Measurements from ENCODE around the gene CDA. TPM values are rescaled to one million over a fixed set of nuclear protein-coding genes. Genes with fewer than 3 reads are reported as not detected.

Gene CDA
- total and polyA plus RNA-seq, 2 of the 8 experiments (the other 6 are each of a cell fraction or from before 2014, with no cell fraction given): 4.4 to 11.3 TPM

DNA sequence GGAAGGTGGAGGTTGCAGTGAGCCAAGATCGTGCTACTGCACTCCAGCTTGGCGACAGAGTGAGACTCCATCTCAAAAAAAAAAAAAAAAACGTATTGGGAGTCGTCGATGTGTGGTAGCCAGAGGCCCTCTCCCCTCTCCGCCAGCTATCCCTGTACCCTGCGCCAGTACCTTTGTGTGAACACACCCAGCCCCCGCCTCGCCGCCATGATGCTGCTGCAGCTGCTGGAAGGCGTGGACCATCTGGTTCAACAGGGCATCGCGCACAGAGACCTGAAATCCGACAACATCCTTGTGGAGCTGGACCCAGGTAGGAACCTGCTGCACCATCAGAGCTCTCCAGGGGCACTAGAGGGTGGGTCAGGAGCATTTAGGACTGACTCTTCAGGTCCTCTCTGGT, 56.5 kb downstream of the CDA start:
- no peak overlapping the region for H2AFZ ChIP-seq (ENCODE audit: low read length)
- H3K79me2 ChIP-seq (ENCODE audit: control insufficient read depth in 1 of 2, insufficient read depth in 2 of 2, low read length in 2 of 2): no peaks in the 10 kb centered on the region
- no peaks in the 10 kb centered on the region for H3K79me1 ChIP-seq (ENCODE audit: low read depth, low read length)
- DNase-seq (ENCODE audit: low read depth in 1 of 2, low spot score in 2 of 2) (no peak), FAIRE-seq (no peak)
- ChIA-PET POLR2A (ENCODE audit: partially characterized antibody) (interaction anchor here (0.7 to 2.4 kb wide), 6 partner anchors 10 to 121 kb away, joined by 3 to 5 read pairs (median 4); partner anchors contain the start of gene FAM43B), CTCF (ENCODE audit: partially characterized antibody) (interaction anchor here (0.8 to 3.4 kb wide), 10 partner anchors 10 to 124 kb away, joined by 3 to 14 read pairs (median 4); partner anchors contain the start of gene PINK1)
- H3K4me3 ChIP-seq (ENCODE audit: extremely low read depth in 1 of 4, insufficient read depth in 2 of 4, low read depth in 3 of 4, low read length in 4 of 4): no peak overlapping the region
- no peak overlapping the region for H3K27ac ChIP-seq (ENCODE audit: low read depth, low read length)
- H4K91ac ChIP-seq (replicated peaks; ENCODE audit: insufficient read length, low read length): no peak overlapping the region
- no peak overlapping the region for H2BK5ac ChIP-seq (ENCODE audit: low read depth, low read length)
- TF ChIP-seq SP1 (IDR thresholded peaks at IDR 0.05; ENCODE audit: low read depth, low read length) (no peak), EP300 (IDR thresholded peaks at IDR 0.05; ENCODE audit: borderline replicate concordance in 1 of 2, low read depth in 2 of 2, low read length in 2 of 2) (no peak), POLR2A (IDR thresholded peaks at IDR 0.05; ENCODE audit: control extremely low read depth in 1 of 2, low read depth in 2 of 2, low read length in 2 of 2) (no peak)
- no peak overlapping the region for H3K18ac ChIP-seq (ENCODE audit: extremely low read depth, low read length)
- H2BK12ac ChIP-seq (ENCODE audit: low read depth, low read length): no peak overlapping the region
- H3K9ac ChIP-seq (replicated peaks in 1 of 4; ENCODE audit: extremely low read depth in 1 of 4, low read depth in 3 of 4, low read length in 3 of 4): no peak overlapping the region
- H3K9me3 ChIP-seq (ENCODE audit: insufficient read depth in 2 of 2, low read depth in 1 of 2, low read length in 1 of 2): no peaks in the 10 kb centered on the region
- no peak overlapping the region for H4K8ac ChIP-seq (ENCODE audit: extremely low read depth, insufficient read depth, low read length)
- no peak overlapping the region for H2BK120ac ChIP-seq (replicated peaks; ENCODE audit: low read depth, low read length)
- no peak overlapping the region for H3K56ac ChIP-seq (replicated peaks; ENCODE audit: insufficient read length, low read depth, low read length)
- H4K20me1 ChIP-seq (replicated peaks in 1 of 2; ENCODE audit: control insufficient read depth in 1 of 2, insufficient read depth in 2 of 2, low read length in 2 of 2): peaks cover 4 to 5% of the 10 kb centered on the region in 2 experiments
- 86% methylated on average over 11 of the region's 14 CpGs; no CpG with 5 or more reads in 1 of the 2 experiments for WGBS, 2 experiments (ENCODE audit: extremely low coverage in 1 of 2, insufficient coverage in 1 of 2, insufficient read length in 1 of 2, insufficient replicate concordance in 2 of 2, low coverage in 1 of 2, low lambda C conversion rate in 2 of 2, missing lambda C conversion rate in 1 of 2)
- no peak overlapping the region for H2BK15ac ChIP-seq (ENCODE audit: low read length)
- H3K14ac ChIP-seq (ENCODE audit: insufficient read length): no peak overlapping the region
- H3K4ac ChIP-seq (replicated peaks; ENCODE audit: insufficient read length, low read depth, low read length): no peak overlapping the region
- H2AK5ac ChIP-seq (ENCODE audit: low read depth, low read length): no peak overlapping the region
- peaks cover 0 to 17% (median 0%) of the 10 kb centered on the region in 4 experiments; a peak in 3 of 8 replicates for H3K36me3 ChIP-seq (ENCODE audit: control insufficient read depth in 2 of 4, insufficient read depth in 4 of 4, low read length in 3 of 4)
- H3K23ac ChIP-seq (ENCODE audit: insufficient read length): no peak overlapping the region
- no peaks in the 10 kb centered on the region for H3K27me3 ChIP-seq (replicated peaks in 1 of 4; ENCODE audit: control insufficient read depth in 3 of 4, extremely low read depth in 1 of 4, insufficient read depth in 3 of 4, low read length in 3 of 4)
- H2BK20ac ChIP-seq (ENCODE audit: low read length): no peak overlapping the region
- no peak overlapping the region for H4K5ac ChIP-seq (ENCODE audit: insufficient read length, low read depth, low read length)
- no peaks in the 10 kb centered on the region for H3K23me2 ChIP-seq (ENCODE audit: low read depth, low read length)
- no peak overlapping the region for H3K4me2 ChIP-seq (ENCODE audit: insufficient read depth in 1 of 2, low read depth in 2 of 2, low read length in 2 of 2)
- peaks cover 0 to 5% (median 3%) of the 10 kb centered on the region in 4 experiments; a peak in 3 of 7 replicates for H3K4me1 ChIP-seq (replicated peaks in 1 of 4; ENCODE audit: control insufficient read depth in 3 of 4, insufficient read depth in 4 of 4, low read length in 3 of 4)

All from H1 (cell line).